ENCODE measurements around the gene TSHZ3. TPM values are rescaled to one million over a fixed set of nuclear protein-coding genes. Genes with fewer than 3 reads are reported as not detected.

Gene TSHZ3
- total RNA-seq: 17.8 TPM

GRCh38 chr19:31349160-31349881 is at the start of gene TSHZ3:
Gene TSHZ3, minus strand, starts transcription at chr19:31349436. Its CDS starts 217 bp downstream, at chr19:31349219.

Data from parietal lobe (tissue), 1 donor.